HG03039 (cell line): ENCODE measurements around the gene TES.
"Not testable (repeated sequence)": the region's sequence is repeated elsewhere in the genome, so short reads cannot be mapped to it uniquely, and the experiment has no call there.

Experiments used
- ATAC-seq: cut with Tn5 transposase; IDR thresholded peaks from one replicate; pipeline ENCODE4 v1.9.1; 2021; ENCODE audit warnings: mild to moderate bottlenecking, moderate library complexity; ENCODE audit not compliant: unreplicated experiment

Gene TES

DNA sequence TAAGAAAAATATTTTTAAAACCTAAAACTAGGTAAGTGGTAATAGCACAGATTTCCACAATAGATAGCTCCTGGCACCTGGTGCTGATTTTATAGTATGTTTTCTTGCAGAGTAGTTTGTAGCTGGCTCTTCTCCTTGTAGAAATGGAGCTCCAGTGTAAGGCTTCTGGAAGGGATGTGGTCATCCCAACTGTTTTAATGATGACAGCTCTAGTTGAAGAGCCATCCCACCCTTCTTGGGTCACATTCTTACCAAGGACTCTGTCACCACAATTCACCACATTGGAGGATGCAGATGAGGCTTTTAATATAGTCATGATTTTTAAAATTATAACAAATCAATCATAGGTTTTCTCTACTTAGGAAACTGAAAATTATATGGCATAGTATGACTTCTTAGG, 31.0 kb downstream of the TES start:
- ATAC-seq: no peak

DNA sequence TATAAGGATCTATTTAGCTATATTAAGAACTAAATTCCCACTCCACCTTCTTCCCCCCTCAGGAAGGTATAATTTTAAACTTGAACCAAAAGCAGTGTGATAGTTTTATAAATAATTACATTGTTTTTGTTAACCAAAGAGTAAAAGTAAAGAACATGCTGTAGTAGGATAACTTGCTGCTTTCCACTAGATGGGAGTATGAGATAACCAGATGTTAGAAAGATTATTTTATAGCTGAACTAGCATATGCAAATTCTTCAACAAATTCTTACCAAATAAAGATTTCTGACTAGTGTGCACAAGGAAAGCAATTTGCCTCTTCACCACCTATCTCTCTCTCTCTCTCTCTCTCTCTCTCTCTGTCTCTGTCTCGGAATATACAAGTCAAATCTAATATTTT, 31.8 kb downstream of the TES start:
- ATAC-seq: no peak

GRCh38 chr7:116242759-116243158, 32.4 kb downstream of the TES start:
- no peak for ATAC-seq

GRCh38 chr7:116244803-116245202, 34.5 kb downstream of the TES start:
- not testable (repeated sequence) for ATAC-seq

GRCh38 chr7:116246357-116246756, 36.0 kb downstream of the TES start:
- no peak for ATAC-seq

DNA sequence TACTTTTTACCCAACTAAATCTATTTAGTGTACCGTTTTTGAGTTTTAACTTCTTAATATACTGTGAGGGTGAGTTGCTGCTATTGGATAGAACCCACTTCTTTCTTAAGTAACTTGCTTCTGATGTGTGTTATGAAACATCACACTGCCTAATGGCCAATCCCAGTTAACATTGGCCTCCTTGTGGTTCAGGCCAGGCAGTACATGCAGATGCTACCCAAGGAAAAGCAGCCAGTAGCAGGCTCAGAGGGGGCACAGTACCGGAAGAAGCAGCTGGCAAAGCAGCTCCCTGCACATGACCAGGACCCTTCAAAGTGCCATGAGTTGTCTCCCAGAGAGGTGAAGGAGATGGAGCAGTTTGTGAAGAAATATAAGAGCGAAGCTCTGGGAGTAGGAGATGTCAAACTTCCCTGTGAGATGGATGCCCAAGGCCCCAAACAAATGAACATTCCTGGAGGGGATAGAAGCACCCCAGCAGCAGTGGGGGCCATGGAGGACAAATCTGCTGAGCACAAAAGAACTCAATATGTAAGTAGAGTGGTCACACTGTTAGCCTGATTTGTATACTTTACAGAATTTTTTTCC, 39.7 kb downstream of the TES start:
- no peak for ATAC-seq

- no peak for ATAC-seq
Measured at GRCh38 chr7:116251675-116252074, 41.3 kb downstream of the TES start.

DNA sequence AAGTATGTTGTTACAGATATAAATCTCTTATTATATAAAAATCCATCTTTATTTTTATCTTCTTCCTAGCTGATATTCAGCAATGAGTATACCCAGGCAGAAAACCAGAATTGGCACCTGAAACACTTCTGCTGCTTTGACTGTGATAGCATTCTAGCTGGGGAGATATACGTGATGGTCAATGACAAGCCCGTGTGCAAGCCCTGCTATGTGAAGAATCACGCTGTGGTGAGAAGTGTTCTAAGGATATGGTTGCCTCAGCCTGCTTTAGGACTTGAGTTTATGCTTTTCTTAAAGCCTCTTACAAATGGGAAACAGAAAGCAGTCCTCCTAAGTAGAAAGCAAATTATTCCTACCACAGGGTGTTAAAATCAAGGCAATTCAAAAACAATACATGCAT, 41.9 kb downstream of the TES start:
- no peak for ATAC-seq

DNA sequence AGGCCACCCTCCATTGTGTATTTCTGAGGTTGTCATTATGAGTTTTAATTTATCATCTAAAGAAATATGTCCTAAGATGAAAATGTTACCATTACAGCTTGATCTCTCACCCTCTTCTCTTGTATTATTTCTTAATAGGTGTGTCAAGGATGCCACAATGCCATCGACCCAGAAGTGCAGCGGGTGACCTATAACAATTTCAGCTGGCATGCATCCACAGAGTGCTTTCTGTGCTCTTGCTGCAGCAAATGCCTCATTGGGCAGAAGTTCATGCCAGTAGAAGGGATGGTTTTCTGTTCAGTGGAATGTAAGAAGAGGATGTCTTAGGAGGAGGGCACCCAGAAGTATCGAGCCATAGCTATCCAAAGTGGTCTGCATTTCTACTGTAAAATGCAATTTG, 46.8 kb downstream of the TES start:
- ATAC-seq: no peak

DNA sequence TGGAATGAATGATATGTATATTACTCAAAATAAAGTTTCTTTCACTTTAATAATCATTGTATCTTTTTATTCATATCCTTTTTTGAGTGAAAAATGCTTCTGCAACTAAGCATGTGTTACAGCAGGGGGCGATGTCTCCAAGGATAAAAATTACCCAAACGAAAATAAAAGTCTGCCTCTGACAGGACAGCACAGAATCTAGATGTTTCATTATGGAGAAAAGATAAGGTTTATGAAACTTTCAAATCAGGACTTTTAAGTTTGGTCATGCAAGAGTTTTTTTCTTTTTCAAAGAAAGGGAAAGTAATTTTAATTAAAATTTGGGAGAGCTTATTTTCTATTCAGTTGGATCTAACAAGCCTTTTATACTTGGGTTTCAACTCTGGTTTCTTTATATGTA, 48.4 kb downstream of the TES start:
- peak; percentile 52 for ATAC-seq

DNA sequence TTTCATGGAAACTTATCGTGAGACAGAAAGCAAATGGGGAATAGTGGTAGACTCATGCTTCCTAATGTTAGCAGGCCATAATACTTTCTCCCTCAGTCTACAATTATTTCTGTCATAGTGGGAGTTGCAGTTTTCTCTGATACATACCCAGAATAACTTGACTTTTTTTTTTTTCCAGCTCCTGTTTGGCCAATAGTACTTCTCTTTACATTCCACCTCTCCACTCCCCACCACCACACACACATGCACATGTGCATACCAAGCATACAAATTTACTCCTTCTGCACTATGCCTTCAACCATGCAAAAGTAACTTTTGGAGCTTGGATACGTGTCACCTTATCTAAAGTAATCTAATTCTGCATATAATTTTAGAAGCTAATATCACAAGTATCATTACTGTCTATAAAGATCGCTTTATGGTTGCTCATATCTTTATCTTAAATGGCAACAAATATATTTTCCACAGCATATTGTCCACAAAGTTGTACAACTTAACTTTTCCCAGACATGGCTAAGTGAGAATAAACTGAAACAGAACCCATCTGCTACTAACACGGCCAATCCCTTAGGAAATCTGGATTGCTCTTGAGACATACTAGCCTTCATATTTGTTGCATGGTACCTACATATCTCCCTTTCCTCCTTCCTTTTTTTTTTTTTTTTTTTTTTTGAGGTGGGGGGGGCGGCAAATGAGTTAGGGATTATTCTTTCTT, 49.0 kb downstream of the TES start:
- no peak for ATAC-seq

- no peak for ATAC-seq
Measured at GRCh38 chr7:116259871-116260440, 49.6 kb downstream of the TES start.

GRCh38 chr7:116261904-116262303, 51.6 kb downstream of the TES start:
- ATAC-seq: no peak

DNA sequence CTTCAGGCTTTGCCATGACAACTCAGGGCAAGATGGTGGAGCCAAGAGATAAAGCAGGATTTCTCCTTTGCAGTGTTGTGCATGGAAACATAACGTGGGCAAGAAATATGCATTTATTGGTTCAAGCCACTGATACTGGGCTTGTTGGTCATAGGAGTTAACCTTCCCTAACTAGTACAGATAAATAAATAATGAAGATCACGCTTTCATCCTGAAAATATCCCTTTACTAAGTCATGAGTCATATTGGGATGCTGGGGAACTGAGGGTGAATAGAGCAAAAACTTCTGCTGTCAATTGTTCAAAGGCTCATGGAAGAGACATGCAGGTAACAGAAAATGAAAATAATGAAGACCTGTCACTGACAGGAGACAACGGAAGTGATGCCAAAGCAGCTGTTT, 55.5 kb downstream of the TES start:
- ATAC-seq: no peak

DNA sequence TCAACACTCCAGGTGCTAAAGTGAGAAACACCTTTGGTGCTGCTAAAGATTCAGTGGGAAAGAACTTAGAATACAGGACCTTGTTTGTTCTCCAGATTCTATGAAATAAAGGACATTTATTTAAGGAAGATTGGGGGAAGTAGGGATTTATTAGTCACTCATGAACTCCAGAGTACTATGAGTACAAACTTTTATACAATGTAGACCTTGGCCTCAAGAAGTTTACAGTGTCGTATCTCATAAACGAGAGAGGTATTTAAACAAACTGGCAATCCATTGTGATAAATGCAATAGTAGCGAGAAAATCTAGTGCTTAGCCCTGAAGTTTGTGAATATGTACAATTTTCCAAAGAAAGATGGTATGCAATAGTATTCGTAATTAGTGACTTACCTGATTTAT, 59.1 kb downstream of the TES start:
- no peak for ATAC-seq

GRCh38 chr7:116271161-116271913, 61.0 kb downstream of the TES start:
- ATAC-seq: no peak

DNA sequence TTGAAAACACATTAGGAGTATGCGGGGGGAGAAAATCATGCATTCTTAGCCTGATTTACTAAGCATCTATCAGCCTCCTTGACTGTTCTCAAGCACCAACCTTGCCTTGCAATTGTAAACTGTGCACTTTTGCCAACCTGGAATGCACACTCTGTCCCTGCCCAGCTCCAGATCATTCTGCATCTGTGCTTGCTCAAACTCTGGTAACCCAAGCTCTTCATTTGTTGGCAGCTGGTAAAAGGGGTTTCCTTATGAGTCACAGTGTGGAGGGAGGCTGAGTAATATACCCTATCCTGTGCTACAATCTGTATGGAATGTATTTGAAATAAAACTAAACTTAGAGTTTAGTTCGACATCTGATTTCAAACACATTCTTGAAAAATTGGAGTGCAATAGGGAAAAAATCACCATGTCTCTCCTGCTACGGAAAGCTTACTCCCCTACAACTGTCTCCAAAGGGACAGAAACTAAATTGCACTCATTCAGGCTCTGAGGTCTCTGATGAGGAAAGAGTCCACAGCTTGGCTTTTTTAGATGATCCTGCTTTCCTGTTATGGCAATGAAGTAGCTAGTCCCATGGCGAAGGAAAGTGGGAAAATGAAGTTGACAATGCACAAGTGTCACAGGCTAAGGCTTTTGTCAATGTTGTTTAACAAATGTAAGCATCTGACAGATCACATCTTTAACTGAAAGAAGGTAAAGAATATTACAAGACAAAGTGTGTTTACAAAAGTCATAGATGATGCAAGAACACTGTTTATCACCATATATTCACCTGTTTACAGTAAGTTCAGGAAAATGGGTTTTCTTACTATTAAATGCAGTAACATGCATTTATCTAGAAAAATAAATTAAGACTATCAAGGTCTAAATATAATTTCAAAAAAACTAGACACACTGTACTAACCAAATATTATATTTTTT, 61.9 kb downstream of the TES start:
- ATAC-seq: no peak

DNA sequence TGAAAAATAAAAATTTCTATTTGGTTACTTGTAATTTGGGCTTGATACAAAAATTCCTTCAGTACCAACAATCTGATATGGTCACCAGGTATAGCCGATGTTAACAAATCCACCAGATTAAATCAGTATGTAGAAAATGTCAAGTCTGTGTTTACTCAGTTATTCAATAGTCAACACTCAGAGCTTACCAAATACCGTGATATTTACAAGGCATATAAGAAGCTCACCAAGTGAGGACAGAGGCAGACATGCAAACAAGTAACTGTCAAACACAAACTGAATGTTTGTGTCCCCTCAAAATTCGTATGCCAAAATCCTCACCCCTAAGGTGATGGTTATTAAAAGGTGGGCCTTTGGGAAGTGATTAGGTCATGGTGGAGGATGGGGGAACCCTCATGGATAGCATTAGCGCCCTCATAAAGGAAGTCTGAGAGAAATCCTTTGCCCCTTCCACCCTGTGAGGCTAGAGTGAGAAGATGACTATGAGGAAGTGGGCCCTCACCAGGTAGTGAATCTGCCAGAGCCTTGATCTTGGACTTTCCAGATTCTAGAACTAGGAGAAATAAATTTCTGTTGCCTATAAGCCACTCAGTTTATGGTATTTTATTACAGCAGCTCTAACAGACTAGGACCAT, 63.1 kb downstream of the TES start:
- no peak for ATAC-seq

GRCh38 chr7:116273918-116274301, 63.6 kb downstream of the TES start:
- ATAC-seq: no peak

- no peak for ATAC-seq
Measured at GRCh38 chr7:116277070-116277469, 66.7 kb downstream of the TES start.
